Cardiac muscle cell (in vitro differentiated cells and primary cell): ENCODE results near the gene ZNF148. TPM values are rescaled to one million over a fixed set of nuclear protein-coding genes. Genes with fewer than 3 reads are reported as not detected.

Experiments
- DNase-seq, 2 donors: peaks; one replicate each; pipeline versions ENCODE4 v3.0.0 to v3.0.0-alpha.2; 2010 to 2017; ENCODE audit warnings: low read depth in 1 of 2, low spot score in 1 of 2
- H3K27ac ChIP-seq: fragments of 200-600 bp; sonication (generic); 2 replicates; pipeline ENCODE4 v1.5.1; 2016
- H3K27me3 ChIP-seq: fragments of 200-600 bp; sonication (generic); 2 replicates; pipeline ENCODE4 v1.6.0; 2016; ENCODE audit warnings: control low read depth
- H3K36me3 ChIP-seq: fragments of 200-600 bp; sonication (generic); 2 replicates; pipeline ENCODE4 v1.5.1; 2016; ENCODE audit warnings: control low read depth
- H3K4me1 ChIP-seq: fragments of 200-600 bp; sonication (generic); 2 replicates; pipeline ENCODE4 v1.8.1; 2017; ENCODE audit warnings: low read depth, mild to moderate bottlenecking, mixed run types
- H3K4me3 ChIP-seq: fragments of 200-600 bp; sonication (generic); 2 replicates; pipeline ENCODE4 v1.5.1; 2016; ENCODE audit warnings: mild to moderate bottlenecking
- H3K9me3 ChIP-seq: fragments of 200-600 bp; sonication (generic); 2 replicates; pipeline ENCODE4 v1.5.1; 2017; ENCODE audit warnings: low read depth, mild to moderate bottlenecking, control low read depth
- polyA plus RNA-seq: library from polyadenylated mRNA; unstranded; fragments of >200 nt; fragmentation: Nextera tagmentation; extraction: Ambion mirVana; gene quantifications from 2 replicates; pipeline ENCODE4 v1.2.1, GENCODE V29; 2016
- total RNA-seq: library from RNA; depleted of rRNA; stranded (reverse); fragments of >200 nt; gene quantifications from 2 replicates; pipeline ENCODE4 v1.2.3, GENCODE V29; 2016
- TF ChIP-seq, protein P1 (sequence below): IDR thresholded peaks from 2 replicates; pipeline ENCODE4 v1.5.1; 2012; ENCODE audit warnings: low read depth, mild to moderate bottlenecking, low read length

The ZNF148 gene
- total and polyA plus RNA-seq, 2 experiments from 2014 or later = 26.1 to 29.4 TPM

DNA sequence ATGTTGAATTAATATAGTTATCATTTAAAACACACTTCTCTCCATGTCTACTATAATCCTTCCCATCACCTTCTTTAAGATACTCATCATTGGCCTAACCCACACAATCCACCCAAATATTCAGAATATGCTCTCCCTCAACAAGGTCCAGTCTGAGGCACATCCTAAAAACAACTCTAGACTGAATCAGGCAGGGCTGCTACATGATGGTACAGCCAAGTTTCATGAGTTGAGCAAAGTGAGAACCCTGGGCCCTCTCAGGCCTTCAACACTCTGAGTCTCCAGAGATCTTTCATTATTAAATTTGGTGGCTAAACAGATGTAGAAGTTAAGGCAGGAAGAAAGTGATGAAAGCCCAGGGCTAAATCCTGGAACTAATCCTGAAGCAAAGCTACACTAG is 16.2 kb downstream of the ZNF148 start:
- Histone ChIP-seq H3K36me3 (no peaks in the 10 kb centered on the region), H3K9me3 (no peaks in the 10 kb centered on the region), H3K4me3 (no peak overlapping the region), H3K4me1 (peaks cover 9% of the 10 kb centered on the region), H3K27me3 (no peaks in the 10 kb centered on the region), H3K27ac (no peak overlapping the region)
- DNase-seq = no peak
- TF ChIP-seq, protein P1, sequence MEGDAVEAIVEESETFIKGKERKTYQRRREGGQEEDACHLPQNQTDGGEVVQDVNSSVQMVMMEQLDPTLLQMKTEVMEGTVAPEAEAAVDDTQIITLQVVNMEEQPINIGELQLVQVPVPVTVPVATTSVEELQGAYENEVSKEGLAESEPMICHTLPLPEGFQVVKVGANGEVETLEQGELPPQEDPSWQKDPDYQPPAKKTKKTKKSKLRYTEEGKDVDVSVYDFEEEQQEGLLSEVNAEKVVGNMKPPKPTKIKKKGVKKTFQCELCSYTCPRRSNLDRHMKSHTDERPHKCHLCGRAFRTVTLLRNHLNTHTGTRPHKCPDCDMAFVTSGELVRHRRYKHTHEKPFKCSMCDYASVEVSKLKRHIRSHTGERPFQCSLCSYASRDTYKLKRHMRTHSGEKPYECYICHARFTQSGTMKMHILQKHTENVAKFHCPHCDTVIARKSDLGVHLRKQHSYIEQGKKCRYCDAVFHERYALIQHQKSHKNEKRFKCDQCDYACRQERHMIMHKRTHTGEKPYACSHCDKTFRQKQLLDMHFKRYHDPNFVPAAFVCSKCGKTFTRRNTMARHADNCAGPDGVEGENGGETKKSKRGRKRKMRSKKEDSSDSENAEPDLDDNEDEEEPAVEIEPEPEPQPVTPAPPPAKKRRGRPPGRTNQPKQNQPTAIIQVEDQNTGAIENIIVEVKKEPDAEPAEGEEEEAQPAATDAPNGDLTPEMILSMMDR = no peak

GRCh38 chr3:125357837-125358236 is 17.3 kb downstream of the ZNF148 start:
- no peaks in the 10 kb centered on the region for H3K9me3 ChIP-seq
- no peaks in the 10 kb centered on the region for H3K36me3 ChIP-seq
- peak overlapping the region; percentile 27 for H3K4me3 ChIP-seq
- DNase-seq = no peak
- peak overlapping the region; percentile 83 for H3K27ac ChIP-seq
- TF ChIP-seq, protein P1 = no peak
- H3K4me1 ChIP-seq = peaks cover 9% of the 10 kb centered on the region
- H3K27me3 ChIP-seq = no peaks in the 10 kb centered on the region

DNA sequence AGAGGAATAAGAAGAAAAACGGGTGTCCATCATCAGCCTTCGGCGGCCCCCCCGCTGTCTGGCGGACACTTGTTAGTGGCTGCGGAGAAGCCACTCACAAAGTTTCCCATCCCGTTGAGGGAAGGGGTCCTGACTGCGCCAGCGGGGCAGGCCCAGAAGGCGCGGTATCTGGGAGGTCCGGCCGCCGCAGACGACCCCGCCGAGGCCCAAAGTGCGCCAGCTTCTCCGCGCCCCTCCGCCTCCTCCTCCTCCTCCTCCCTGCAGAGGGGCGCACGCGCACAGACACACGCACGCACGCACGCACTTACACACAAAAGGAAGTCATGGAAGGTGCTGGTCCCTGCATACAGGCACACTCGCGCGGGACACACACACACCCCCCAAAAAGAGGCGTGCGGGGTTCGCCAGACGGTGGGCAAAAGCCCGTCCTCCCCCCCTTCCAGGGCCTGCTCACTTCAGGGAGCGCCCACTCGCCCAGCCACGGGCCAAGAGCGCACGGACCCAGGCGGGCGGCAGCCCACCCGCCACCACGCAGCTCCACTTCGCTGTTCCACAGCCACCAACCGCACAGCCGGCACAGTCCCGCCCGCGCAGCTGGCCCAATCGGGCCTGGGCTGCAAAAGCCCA is 18.0 kb downstream of the ZNF148 start:
- peak overlapping the region; percentile 83 for H3K27ac ChIP-seq
- H3K36me3 ChIP-seq = no peaks in the 10 kb centered on the region
- H3K4me1 ChIP-seq = peaks cover 9% of the 10 kb centered on the region
- no peaks in the 10 kb centered on the region for H3K27me3 ChIP-seq
- TF ChIP-seq, protein P1 = no peak
- H3K9me3 ChIP-seq = no peaks in the 10 kb centered on the region
- DNase-seq = peak; percentile 39 to 44
- peak overlapping the region; percentile 27 for H3K4me3 ChIP-seq

GRCh38 chr3:125356140-125357026 is 18.7 kb downstream of the ZNF148 start:
- Histone ChIP-seq H3K36me3 (no peaks in the 10 kb centered on the region), H3K27ac (peak overlapping the region; percentile 83), H3K27me3 (no peaks in the 10 kb centered on the region), H3K4me1 (peaks cover 9% of the 10 kb centered on the region), H3K4me3 (peak overlapping the region; percentile 27), H3K9me3 (no peaks in the 10 kb centered on the region)
- no peak for DNase-seq
- TF ChIP-seq, protein P1 = no peak

DNA sequence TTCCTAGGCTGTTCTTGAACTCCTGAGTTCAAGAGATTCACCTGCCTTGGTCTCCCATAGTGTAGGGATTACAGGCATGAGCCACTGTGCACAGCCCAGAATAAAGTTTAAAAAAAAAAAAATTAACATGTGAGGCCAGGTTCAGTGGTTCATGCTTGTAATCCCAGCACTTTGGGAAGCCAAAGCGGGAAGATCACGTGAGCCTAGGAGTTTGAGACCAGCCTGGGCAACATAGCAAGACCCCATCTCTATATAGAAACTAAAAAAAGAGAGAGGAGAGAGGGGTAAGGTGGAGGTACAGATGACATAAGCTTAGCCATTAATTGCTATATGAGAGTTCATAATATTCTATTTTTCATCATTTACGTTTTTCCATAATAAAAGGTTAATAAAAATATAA is 21.5 kb downstream of the ZNF148 start:
- Histone ChIP-seq H3K4me1 (peaks cover 9% of the 10 kb centered on the region), H3K36me3 (no peaks in the 10 kb centered on the region), H3K27ac (no peak overlapping the region), H3K4me3 (no peak overlapping the region), H3K27me3 (no peaks in the 10 kb centered on the region), H3K9me3 (no peaks in the 10 kb centered on the region)
- no peak for DNase-seq
- TF ChIP-seq, protein P1 = no peak
